AG04449 (cell line): ENCODE data around the gene ASB15.

Source experiments
- CTCF ChIA-PET: fragments of 350-600 bp; formaldehyde crosslinking; extraction: SDS; loops from one replicate; lab custom pipeline; 2021; ENCODE audit warnings: antibody characterized with exemption; lab: Yijun Ruan, JAX
- POLR2A ChIA-PET: fragments of 400-600, 350-600 bp; formaldehyde crosslinking; extraction: SDS; loops from one replicate; lab custom pipeline; 2020; ENCODE audit warnings: antibody characterized with exemption, inconsistent platforms; lab: Yijun Ruan, JAX
- DNase-seq: peaks from one replicate; pipeline ENCODE4 v3.0.0-alpha.2; 2010; ENCODE audit warnings: low read depth, low spot score
- H3K4me3 ChIP-seq: 2 replicates; pipeline ENCODE4 v1.5.1; 2011; ENCODE audit warnings: low read depth, mild to moderate bottlenecking, control low read depth, low read length
- CTCF ChIP-seq: IDR thresholded peaks from one replicate; pipeline ENCODE4 v1.5.1; 2011; ENCODE audit warnings: mild to moderate bottlenecking, moderate library complexity, low read length, control low read depth, inconsistent platforms; ENCODE audit not compliant: insufficient read depth; ENCODE audit errors: missing control alignments

The ASB15 gene

GRCh38 chr7:123652406-123652805, 50.8 kb downstream of the ASB15 start:
- DNase-seq: no peak
- TF ChIP-seq CTCF: no peak
- ChIA-PET CTCF (interaction anchor here (0.9 to 1.0 kb wide), 2 partner anchors 16 to 30 kb away, joined by 3 read pairs; no protein-coding TSS in a partner anchor), POLR2A (no interaction called here)
- no peak overlapping the region for H3K4me3 ChIP-seq

GRCh38 chr7:123653162-123653561, 51.5 kb downstream of the ASB15 start:
- no peak for DNase-seq
- ChIA-PET POLR2A (no interaction called here), CTCF (interaction anchor here (0.9 kb wide), 1 partner anchor 16 kb away, joined by 3 read pairs; no protein-coding TSS in a partner anchor)
- no peak for TF ChIP-seq CTCF
- H3K4me3 ChIP-seq: no peak overlapping the region

- POLR2A ChIA-PET: no interaction called here
- CTCF ChIA-PET: interaction anchor here (0.6 kb wide), 1 partner anchor 27 kb away, joined by 3 read pairs; no protein-coding TSS in a partner anchor
Observed at GRCh38 chr7:123655614-123656013, 54.0 kb downstream of the ASB15 start, which contains the start of gene LMOD2. LMOD2 (plus strand) TSS chr7:123655866; CDS start chr7:123655964, 98 bp downstream.

GRCh38 chr7:123656544-123657303, 55.1 kb downstream of the ASB15 start:
- no peak for DNase-seq
- no peak for TF ChIP-seq CTCF
- ChIA-PET POLR2A (no interaction called here), CTCF (no interaction called here)
- no peak overlapping the region for H3K4me3 ChIP-seq

More at GRCh38 chr7:123655614-123656013, 54.0 kb downstream of the ASB15 start, which contains the start of gene LMOD2:
- no peak for DNase-seq
- no peak within 1 kb of the TSS for H3K4me3 ChIP-seq
- no peak for TF ChIP-seq CTCF

- DNase-seq: no peak
- ChIA-PET CTCF (no interaction called here), POLR2A (no interaction called here)
- no peak for TF ChIP-seq CTCF
- no peak overlapping the region for H3K4me3 ChIP-seq
Observed at GRCh38 chr7:123657304-123657685, 55.7 kb downstream of the ASB15 start.

GRCh38 chr7:123658023-123658422, 56.4 kb downstream of the ASB15 start:
- DNase-seq: no peak
- no peak overlapping the region for H3K4me3 ChIP-seq
- CTCF ChIA-PET: no interaction called here
- TF ChIP-seq CTCF: no peak
- POLR2A ChIA-PET: no interaction called here
